ENCODE results near the gene SPTBN1. TPM values are rescaled to one million over a fixed set of nuclear protein-coding genes. Genes with fewer than 3 reads are reported as not detected.

SPTBN1 gene
- total and polyA plus RNA-seq, 9 of the 15 experiments (the other 6 are each of a cell fraction or from before 2014, with no cell fraction given), result 8.9 to 66.8 (median 31.4) TPM

GRCh38 chr2:54424555-54425163 is 31.5 kb upstream of the SPTBN1 start:
- intact Hi-C loops (cut with micrococcal nuclease) (no loop called here), in situ Hi-C loops (cut with MboI) (no loop called here)
- no peak for ATAC-seq
- ChIA-PET POLR2A (interaction anchor here (1.1 kb wide), 1 partner anchor 11 kb away, joined by 3 read pairs; no protein-coding TSS in a partner anchor), CTCF (ENCODE audit: low intra/inter-chr PET ratio) (no interaction called here)
- no peak for FAIRE-seq
- Histone ChIP-seq H3K4me1 (replicated peaks in 1 of 2; ENCODE audit: control insufficient read depth in 2 of 2, insufficient read depth in 2 of 2, low read length in 2 of 2) (no peaks in the 10 kb centered on the region), H3K9ac (ENCODE audit: insufficient read depth in 1 of 2, low read depth in 2 of 2, low read length in 2 of 2) (no peak overlapping the region), H3K79me2 (ENCODE audit: control insufficient read depth, insufficient read depth, low read length) (no peaks in the 10 kb centered on the region), H3K4me3 (no peak overlapping the region), H2AFZ (ENCODE audit: low read depth, low read length) (no peak overlapping the region), H3K27ac (ENCODE audit: extremely low read depth, low read depth, low read length) (no peak overlapping the region), H4K20me1 (replicated peaks; ENCODE audit: control insufficient read depth, insufficient read depth, low read length) (no peaks in the 10 kb centered on the region), H3K4me2 (ENCODE audit: insufficient read depth, low read length) (no peak overlapping the region), H3K9me3 (replicated peaks; ENCODE audit: control insufficient read depth, insufficient read depth, low read depth, low read length) (no peaks in the 10 kb centered on the region), H3K36me3 (ENCODE audit: control insufficient read depth, insufficient read depth, low read length) (no peaks in the 10 kb centered on the region), H3K9me1 (ENCODE audit: control insufficient read depth, insufficient read depth, low read length) (no peaks in the 10 kb centered on the region), H3K27me3 (ENCODE audit: control insufficient read depth in 2 of 2, insufficient read depth in 2 of 2, low read length in 2 of 2) (no peaks in the 10 kb centered on the region; a peak in 1 of 5 replicates)
- no TSS peak for BruUV-seq (replicated peaks)
- 3% methylated on average over 7 of the region's 7 CpGs for WGBS (ENCODE audit: insufficient coverage, low coverage, missing lambda C conversion rate)
- no peak for TF ChIP-seq ARNT (IDR thresholded peaks at IDR 0.05)
- no peak for DNase-seq (ENCODE audit: extremely low read depth in 1 of 4, low spot score in 3 of 4)

GRCh38 chr2:54428108-54428831 is 27.9 kb upstream of the SPTBN1 start:
- FAIRE-seq (no peak), DNase-seq (ENCODE audit: extremely low read depth in 1 of 4, low spot score in 3 of 4) (no peak), ATAC-seq (no peak)
- Histone ChIP-seq H3K36me3 (ENCODE audit: control insufficient read depth, insufficient read depth, low read length) (no peaks in the 10 kb centered on the region), H3K9me3 (replicated peaks; ENCODE audit: control insufficient read depth, insufficient read depth, low read depth, low read length) (no peaks in the 10 kb centered on the region; the same call in 1 of the 2 replicates), H3K4me3 (no peak overlapping the region), H3K27me3 (ENCODE audit: control insufficient read depth in 2 of 2, insufficient read depth in 2 of 2, low read length in 2 of 2) (peaks cover 0 to 12% of the 10 kb centered on the region in 2 experiments; a peak in 2 of 5 replicates), H3K4me1 (replicated peaks in 1 of 2; ENCODE audit: control insufficient read depth in 2 of 2, insufficient read depth in 2 of 2, low read length in 2 of 2) (no peaks in the 10 kb centered on the region; a peak in 1 of 5 replicates), H3K9me1 (ENCODE audit: control insufficient read depth, insufficient read depth, low read length) (no peaks in the 10 kb centered on the region), H3K79me2 (ENCODE audit: control insufficient read depth, insufficient read depth, low read length) (no peaks in the 10 kb centered on the region), H3K9ac (ENCODE audit: insufficient read depth in 1 of 2, low read depth in 2 of 2, low read length in 2 of 2) (no peak overlapping the region), H2AFZ (ENCODE audit: low read depth, low read length) (no peak overlapping the region), H4K20me1 (replicated peaks; ENCODE audit: control insufficient read depth, insufficient read depth, low read length) (no peaks in the 10 kb centered on the region), H3K27ac (ENCODE audit: extremely low read depth, low read depth, low read length) (no peak overlapping the region), H3K4me2 (ENCODE audit: insufficient read depth, low read length) (no peak overlapping the region)
- POLR2A ChIA-PET, result no interaction called here
- 0% methylated on average over 3 of the region's 3 CpGs for WGBS (ENCODE audit: insufficient coverage, low coverage, missing lambda C conversion rate)
- CTCF ChIA-PET (ENCODE audit: low intra/inter-chr PET ratio), result no interaction called here
- intact Hi-C loops (cut with micrococcal nuclease), result no loop called here
- in situ Hi-C loops (cut with MboI), result no loop called here
- BruUV-seq (replicated peaks), result no TSS peak
- TF ChIP-seq SIRT6 (IDR thresholded peaks at IDR 0.05; ENCODE audit: low read depth, low read length) (no peak), KHSRP (IDR thresholded peaks at IDR 0.05) (no peak), VEZF1 (CRISPR knock-in tag; IDR thresholded peaks at IDR 0.05) (no peak), CBX2 (IDR thresholded peaks at IDR 0.05; ENCODE audit: insufficient read depth, low read length, poor library complexity, severe bottlenecking) (no peak), CEBPZ (IDR thresholded peaks at IDR 0.05; ENCODE audit: borderline replicate concordance, low read depth, low read length) (no peak), ZNF316 (IDR thresholded peaks at IDR 0.05) (no peak), HNRNPK (IDR thresholded peaks at IDR 0.05; ENCODE audit: low read depth, low read length, poor library complexity, severe bottlenecking) (no peak), BCL6 (CRISPR knock-in tag; IDR thresholded peaks at IDR 0.05) (no peak), HEY1 (CRISPR knock-in tag; IDR thresholded peaks at IDR 0.05; ENCODE audit: borderline replicate concordance) (no peak)

Data from K562 (cell line).